Esophagus mucosa (tissue), 1 donor: Measurements from ENCODE around the gene RHOV. TPM values are rescaled to one million over a fixed set of nuclear protein-coding genes. Genes with fewer than 3 reads are reported as not detected.

Experiments
- ATAC-seq: fragments of 200-7000 bp; cut with Tn5 transposase; one replicate; pipeline ENCODE4 v1.9.1; 2020
- total RNA-seq: library from RNA; stranded (reverse); gene quantifications from one replicate; pipeline ENCODE4 v1.2.4, GENCODE V29; 2023
- donor health status: DM: yes; HTN: yes; CAD: no.

Gene RHOV
- total RNA-seq, 1 donor from 2014 or later = 118 TPM

- peak; percentile 69 for ATAC-seq
These were observed 29.9 kb downstream of the RHOV start, which contains the start of gene SPINT1 for GRCh38 chr15:40843885-40844695. Gene SPINT1 (plus strand): TSS chr15:40844048. CDS start chr15:40844555, 507 bp downstream.

DNA sequence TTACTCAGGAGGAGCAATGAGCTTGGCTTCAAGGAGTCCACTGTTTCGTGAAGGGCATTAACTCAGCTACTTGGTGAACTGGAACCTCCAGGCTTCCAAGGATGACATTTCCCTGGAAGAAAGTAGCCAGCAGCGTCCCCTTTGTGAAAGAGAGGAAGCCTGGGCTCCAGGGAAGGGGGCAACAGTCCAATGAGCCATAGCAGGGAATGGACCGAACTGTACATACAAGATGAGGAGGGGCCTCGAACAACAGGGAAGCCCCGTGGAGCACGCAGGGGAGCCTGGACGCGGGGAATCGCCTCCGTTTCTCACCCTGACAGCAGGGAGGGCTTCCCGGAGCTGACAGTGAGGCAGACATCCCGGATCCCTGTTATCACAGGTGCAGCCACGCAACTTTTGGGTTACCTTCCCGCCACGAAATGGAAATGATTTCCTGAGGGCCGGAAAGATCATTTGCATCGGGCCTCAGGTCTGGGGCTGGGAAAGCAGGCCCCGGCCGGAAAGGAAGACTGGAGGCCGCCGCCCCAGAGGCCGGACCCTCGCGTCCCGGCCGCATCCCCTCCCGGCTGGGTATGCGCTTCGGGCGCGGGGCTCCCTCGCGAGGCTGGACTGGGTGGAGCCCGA is 30.7 kb downstream of the RHOV start:
- no peak for ATAC-seq

DNA sequence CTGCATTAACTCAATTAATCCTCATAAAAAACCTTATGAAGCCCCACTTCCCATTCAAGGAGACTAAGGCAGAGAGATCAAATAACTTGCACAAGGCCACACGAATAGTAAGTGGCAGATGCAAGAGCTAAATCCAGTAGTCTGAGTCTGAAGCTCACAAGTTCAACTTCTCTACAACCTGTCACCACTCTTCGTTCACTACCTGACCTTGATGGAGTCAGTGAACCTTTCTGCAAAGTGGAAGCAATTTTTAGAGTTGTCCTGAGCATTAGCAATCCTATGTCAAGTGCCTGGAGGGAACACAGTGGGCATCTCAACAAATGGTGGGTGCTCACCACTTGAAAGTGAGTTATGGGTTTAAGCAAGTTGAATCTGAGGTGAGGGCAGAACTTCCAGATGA is 32.3 kb downstream of the RHOV start:
- ATAC-seq = no peak

GRCh38 chr15:40838756-40839155 is 35.3 kb downstream of the RHOV start:
- ATAC-seq = no peak

DNA sequence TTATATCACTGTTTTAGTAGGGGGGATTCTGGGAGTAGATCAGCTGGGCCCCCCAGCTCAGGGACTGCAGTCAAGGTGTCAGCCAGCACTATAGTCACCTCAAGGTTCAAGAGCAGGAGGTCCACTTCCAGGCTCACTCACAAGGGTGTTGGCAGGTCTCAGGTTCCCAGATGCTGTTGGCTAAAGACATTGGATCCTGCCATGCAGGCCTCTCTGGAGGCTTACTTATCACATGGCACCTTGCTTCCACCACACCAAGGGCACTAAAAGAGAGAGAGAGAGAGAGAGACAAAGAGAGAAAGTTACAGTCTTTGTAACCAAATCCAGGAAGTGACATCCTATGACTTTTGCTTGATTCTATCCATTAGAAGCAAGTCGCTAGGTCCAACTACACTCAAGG is 38.0 kb downstream of the RHOV start:
- no peak for ATAC-seq

DNA sequence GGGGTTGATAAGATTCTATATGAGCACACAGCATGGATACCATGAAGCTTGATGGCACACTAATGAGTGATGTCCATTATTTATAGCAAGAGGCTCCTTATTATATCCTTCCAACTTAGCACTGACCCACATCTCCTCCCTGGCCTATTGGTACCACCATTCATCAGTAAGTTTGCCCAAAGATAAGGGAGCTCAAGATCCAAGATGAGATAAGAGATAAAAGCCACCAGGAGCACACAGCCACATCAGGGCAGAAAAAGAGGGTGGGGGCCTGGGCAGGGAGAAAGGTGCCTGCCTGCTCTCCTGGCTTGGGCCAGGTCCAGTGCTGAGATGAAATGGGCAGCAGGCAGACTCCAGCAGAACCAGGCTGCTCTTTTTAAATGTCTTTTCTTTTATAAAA is 41.1 kb downstream of the RHOV start:
- ATAC-seq = no peak

- no peak for ATAC-seq
These were observed 42.2 kb downstream of the RHOV start for GRCh38 chr15:40831861-40832260.

- no peak for ATAC-seq
These were observed 43.1 kb downstream of the RHOV start for GRCh38 chr15:40830884-40831283.

- ATAC-seq = no peak
These were observed 44.9 kb downstream of the RHOV start for GRCh38 chr15:40829115-40829514.

- ATAC-seq = no peak
These were observed 45.5 kb downstream of the RHOV start, which contains the start of gene PPP1R14D for GRCh38 chr15:40828447-40829036. Gene PPP1R14D (minus strand): TSS chr15:40828708. CDS start chr15:40828641, 67 bp downstream.

- no peak for ATAC-seq
These were observed 47.5 kb downstream of the RHOV start for GRCh38 chr15:40826423-40827075.

- peak; percentile 61 for ATAC-seq
These were observed 48.2 kb downstream of the RHOV start for GRCh38 chr15:40825661-40826422.

DNA sequence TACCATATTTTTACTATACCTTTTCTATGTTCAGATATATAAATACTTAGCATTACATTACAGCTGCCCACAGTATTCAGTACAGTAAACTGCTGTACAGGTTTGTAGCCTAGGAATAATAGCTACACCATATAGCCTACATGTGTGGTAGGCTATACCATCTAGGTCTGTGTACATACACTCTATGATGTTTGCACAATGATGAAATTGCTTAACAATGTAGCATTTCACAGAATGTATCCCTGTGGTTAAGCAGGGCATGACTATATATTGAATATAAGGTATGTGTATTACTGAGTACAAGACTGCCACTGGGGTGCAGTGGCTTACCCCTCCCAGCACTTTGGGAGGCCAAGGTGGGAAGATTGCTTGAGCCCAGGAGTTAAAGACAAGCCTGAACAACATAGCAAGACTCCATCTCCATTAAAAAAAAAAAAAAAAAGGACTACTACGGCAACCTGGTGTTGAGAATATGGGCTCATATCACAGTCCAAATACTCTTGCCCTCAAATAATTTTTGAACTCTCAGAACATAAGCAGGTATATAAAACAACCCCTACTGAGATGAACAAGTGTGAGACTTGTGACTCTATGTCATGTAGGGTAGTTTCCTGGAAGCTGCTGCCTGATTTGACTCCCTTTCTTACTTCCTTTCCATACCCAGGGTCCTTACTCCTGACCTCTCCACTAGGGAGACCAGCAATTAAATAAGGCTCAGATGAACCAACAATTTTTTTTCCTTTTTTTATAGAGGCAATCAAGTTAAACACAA is 50.3 kb downstream of the RHOV start:
- peak; percentile 86 for ATAC-seq

Other genes starting within 250 kb of the RHOV start
- gene RAD51, start 179.1 kb downstream of the RHOV start, total RNA-seq = 8.2 TPM
- gene RMDN3, start 119.0 kb downstream of the RHOV start, total RNA-seq = 21.2 TPM
- 13.0 TPM for gene GCHFR, start 110.2 kb downstream of the RHOV start, total RNA-seq
- 4.0 TPM for gene C15orf62, start 104.3 kb downstream of the RHOV start, total RNA-seq
- gene ZFYVE19, start 67.1 kb downstream of the RHOV start, total RNA-seq = 18.4 TPM
- 20.8 TPM for gene DNAJC17, start 66.8 kb downstream of the RHOV start, total RNA-seq
- gene PPP1R14D, start 45.5 kb downstream of the RHOV start, total RNA-seq = not detected
- gene SPINT1, start 30.2 kb downstream of the RHOV start, total RNA-seq = 127 TPM
- 10.9 TPM for gene VPS18, start 20.2 kb upstream of the RHOV start, total RNA-seq
- gene DLL4, start 55.1 kb upstream of the RHOV start, total RNA-seq = 1.1 TPM
- gene CHAC1, start 79.2 kb upstream of the RHOV start, total RNA-seq = 31.8 TPM
- 20.6 TPM for gene INO80, start 242.0 kb upstream of the RHOV start, total RNA-seq